ENCODE results near the gene XCL1. TPM values are rescaled to one million over a fixed set of nuclear protein-coding genes. Genes with fewer than 3 reads are reported as not detected.
"Not testable (repeated sequence)": the region's sequence is repeated elsewhere in the genome, so short reads cannot be mapped to it uniquely, and the experiment has no call there.

XCL1 gene
- total RNA-seq, 1 experiment from 2014 or later, result not detected

DNA sequence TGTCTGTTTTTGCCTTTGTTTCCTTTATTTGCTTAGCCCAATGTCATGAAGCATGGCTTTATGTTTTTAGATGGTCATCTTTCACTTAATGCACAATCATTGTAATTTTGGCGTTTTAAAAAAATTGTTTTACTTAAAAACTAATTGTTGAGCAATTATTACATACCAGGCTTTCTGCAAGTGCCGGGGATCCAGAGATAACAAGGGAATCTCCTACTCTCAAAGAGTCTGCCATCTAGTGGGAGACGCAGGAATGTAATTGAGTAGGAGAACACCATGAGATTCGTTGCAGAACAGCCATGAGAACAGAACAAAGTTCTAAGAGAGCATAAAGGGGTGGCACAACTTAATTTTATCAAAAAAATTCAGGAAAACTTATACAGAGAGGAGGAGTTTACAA is 2.2 kb upstream of the XCL1 start:
- H4K20me1 ChIP-seq (ENCODE audit: low read length); CTCF ChIA-PET: not testable (repeated sequence)

GRCh38 chr1:168578531-168579185 is 2.3 kb downstream of the XCL1 start:
- POLR2A ChIA-PET (ENCODE audit: unreplicated experiment); H3K9me3 ChIP-seq (ENCODE audit: low read length); H3K9me2 ChIP-seq (replicated peaks; ENCODE audit: low read length); H3K27ac ChIP-seq (ENCODE audit: low read length); CTCF ChIA-PET; ATAC-seq; H2AFZ ChIP-seq (ENCODE audit: low read length); BruUV-seq (replicated peaks); H4K20me1 ChIP-seq (ENCODE audit: low read length); DNase-seq; H3K79me2 ChIP-seq (ENCODE audit: low read length); H3K36me3 ChIP-seq (ENCODE audit: low read depth, low read length); H3K9ac ChIP-seq (ENCODE audit: low read length); intact Hi-C loops (cut with micrococcal nuclease); H3K4me3 ChIP-seq (ENCODE audit: low read length); H3K4me2 ChIP-seq (ENCODE audit: low read length); H3K27me3 ChIP-seq (ENCODE audit: low read length); H3F3A ChIP-seq (ENCODE audit: low read length, unreplicated experiment): not testable (repeated sequence)
- H3K4me1 ChIP-seq (ENCODE audit: insufficient read depth, low read length), result peaks cover 12% of the 10 kb centered on the region

More for the DNA sequence above, 2.2 kb upstream of the XCL1 start:
- H3K27ac ChIP-seq (ENCODE audit: low read length); POLR2A ChIA-PET (ENCODE audit: unreplicated experiment); H3K79me2 ChIP-seq (ENCODE audit: low read length); H3K36me3 ChIP-seq (ENCODE audit: low read depth, low read length); H3F3A ChIP-seq (ENCODE audit: low read length, unreplicated experiment); H3K9me2 ChIP-seq (replicated peaks; ENCODE audit: low read length); H2AFZ ChIP-seq (ENCODE audit: low read length); BruUV-seq (replicated peaks); H3K4me1 ChIP-seq (ENCODE audit: insufficient read depth, low read length); H3K9ac ChIP-seq (ENCODE audit: low read length); H3K9me3 ChIP-seq (ENCODE audit: low read length); H3K4me3 ChIP-seq (ENCODE audit: low read length); H3K4me2 ChIP-seq (ENCODE audit: low read length): not testable (repeated sequence)
- H3K27me3 ChIP-seq (ENCODE audit: low read length), result peaks cover 20% of the 10 kb centered on the region
- ATAC-seq (peak; percentile 88), DNase-seq (peak; percentile 72)
- TF ChIP-seq, protein P1, sequence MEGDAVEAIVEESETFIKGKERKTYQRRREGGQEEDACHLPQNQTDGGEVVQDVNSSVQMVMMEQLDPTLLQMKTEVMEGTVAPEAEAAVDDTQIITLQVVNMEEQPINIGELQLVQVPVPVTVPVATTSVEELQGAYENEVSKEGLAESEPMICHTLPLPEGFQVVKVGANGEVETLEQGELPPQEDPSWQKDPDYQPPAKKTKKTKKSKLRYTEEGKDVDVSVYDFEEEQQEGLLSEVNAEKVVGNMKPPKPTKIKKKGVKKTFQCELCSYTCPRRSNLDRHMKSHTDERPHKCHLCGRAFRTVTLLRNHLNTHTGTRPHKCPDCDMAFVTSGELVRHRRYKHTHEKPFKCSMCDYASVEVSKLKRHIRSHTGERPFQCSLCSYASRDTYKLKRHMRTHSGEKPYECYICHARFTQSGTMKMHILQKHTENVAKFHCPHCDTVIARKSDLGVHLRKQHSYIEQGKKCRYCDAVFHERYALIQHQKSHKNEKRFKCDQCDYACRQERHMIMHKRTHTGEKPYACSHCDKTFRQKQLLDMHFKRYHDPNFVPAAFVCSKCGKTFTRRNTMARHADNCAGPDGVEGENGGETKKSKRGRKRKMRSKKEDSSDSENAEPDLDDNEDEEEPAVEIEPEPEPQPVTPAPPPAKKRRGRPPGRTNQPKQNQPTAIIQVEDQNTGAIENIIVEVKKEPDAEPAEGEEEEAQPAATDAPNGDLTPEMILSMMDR (conservative IDR thresholded peaks at IDR 0.05; ENCODE audit: low read depth, low read length), result peak; percentile 58
- intact Hi-C loops (cut with micrococcal nuclease), result loop anchor here (1.0 kb wide), 2 partner anchors 134 to 232 kb away; no protein-coding TSS in a partner anchor

DNA sequence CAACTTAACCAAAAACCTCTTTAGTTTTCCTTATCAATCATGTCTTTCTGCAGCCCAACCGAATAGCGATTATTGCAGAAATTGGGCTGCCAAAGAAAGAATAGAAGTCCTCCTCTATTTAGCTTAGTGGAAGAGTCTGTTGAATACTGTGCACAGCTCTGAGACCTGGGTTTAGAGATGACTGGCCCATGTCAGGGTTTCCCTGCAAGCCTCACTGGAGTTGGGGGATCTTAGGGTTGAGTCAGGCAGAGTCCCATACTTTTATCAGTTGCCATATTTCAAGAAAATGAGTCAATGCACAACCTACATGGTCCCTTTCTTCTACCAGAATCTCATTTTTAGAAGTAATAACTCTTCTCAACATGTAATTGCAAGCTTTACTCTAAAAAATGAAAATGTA is 3.9 kb downstream of the XCL1 start:
- H3K4me1 ChIP-seq (ENCODE audit: insufficient read depth, low read length), result peaks cover 18% of the 10 kb centered on the region
- H3K9ac ChIP-seq (ENCODE audit: low read length); H3K27ac ChIP-seq (ENCODE audit: low read length); H3K36me3 ChIP-seq (ENCODE audit: low read depth, low read length); H4K20me1 ChIP-seq (ENCODE audit: low read length); H3K27me3 ChIP-seq (ENCODE audit: low read length); H3K9me2 ChIP-seq (replicated peaks; ENCODE audit: low read length); DNase-seq; BruUV-seq (replicated peaks); H2AFZ ChIP-seq (ENCODE audit: low read length); H3K79me2 ChIP-seq (ENCODE audit: low read length); H3K4me3 ChIP-seq (ENCODE audit: low read length); POLR2A ChIA-PET (ENCODE audit: unreplicated experiment); ATAC-seq; CTCF ChIA-PET; H3F3A ChIP-seq (ENCODE audit: low read length, unreplicated experiment); intact Hi-C loops (cut with micrococcal nuclease); H3K9me3 ChIP-seq (ENCODE audit: low read length); H3K4me2 ChIP-seq (ENCODE audit: low read length): not testable (repeated sequence)

DNA sequence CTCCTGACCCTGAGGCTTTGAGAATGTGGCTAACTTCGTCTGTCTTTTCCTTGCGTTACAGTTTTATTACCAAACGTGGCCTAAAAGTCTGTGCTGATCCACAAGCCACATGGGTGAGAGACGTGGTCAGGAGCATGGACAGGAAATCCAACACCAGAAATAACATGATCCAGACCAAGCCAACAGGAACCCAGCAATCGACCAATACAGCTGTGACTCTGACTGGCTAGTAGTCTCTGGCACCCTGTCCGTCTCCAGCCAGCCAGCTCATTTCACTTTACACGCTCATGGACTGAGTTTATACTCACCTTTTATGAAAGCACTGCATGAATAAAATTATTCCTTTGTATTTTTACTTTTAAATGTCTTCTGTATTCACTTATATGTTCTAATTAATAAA is 4.6 kb downstream of the XCL1 start:
- POLR2A ChIA-PET (ENCODE audit: unreplicated experiment); ATAC-seq; H3K9me3 ChIP-seq (ENCODE audit: low read length); H3F3A ChIP-seq (ENCODE audit: low read length, unreplicated experiment); H3K9ac ChIP-seq (ENCODE audit: low read length); H3K27ac ChIP-seq (ENCODE audit: low read length); H3K36me3 ChIP-seq (ENCODE audit: low read depth, low read length); DNase-seq; H3K9me2 ChIP-seq (replicated peaks; ENCODE audit: low read length); CTCF ChIA-PET; H3K4me2 ChIP-seq (ENCODE audit: low read length); H3K27me3 ChIP-seq (ENCODE audit: low read length); H2AFZ ChIP-seq (ENCODE audit: low read length); intact Hi-C loops (cut with micrococcal nuclease); BruUV-seq (replicated peaks); H3K79me2 ChIP-seq (ENCODE audit: low read length); H3K4me3 ChIP-seq (ENCODE audit: low read length); H4K20me1 ChIP-seq (ENCODE audit: low read length): not testable (repeated sequence)
- peaks cover 20% of the 10 kb centered on the region for H3K4me1 ChIP-seq (ENCODE audit: insufficient read depth, low read length)

Data from PC-3 (cell line).